Sigmoid colon (tissue), 7 donors: Measurements from ENCODE around the gene SH2B3. TPM values are rescaled to one million over a fixed set of nuclear protein-coding genes. Genes with fewer than 3 reads are reported as not detected.
A peak's percentile ranks its signal among the peaks of the same experiment; 100 is the strongest.

Experiments used
- DNase-seq: peaks from one replicate; pipeline ENCODE4 v3.0.0-alpha.2; 2019
- H3K27ac ChIP-seq, 4 donors: fragments of 200-600 bp; sonication (generic); one replicate each; pipeline ENCODE4 v1.5.1; 2016 to 2019; ENCODE audit warnings: mild to moderate bottlenecking in 1 of 4
- H3K27me3 ChIP-seq, 3 donors: fragments of 200-600 bp; sonication (generic); one replicate each; pipeline ENCODE4 v1.5.1; 2019; ENCODE audit warnings: mild to moderate bottlenecking in 1 of 3
- H3K36me3 ChIP-seq, 4 donors: fragments of 200-600 bp; sonication (generic); one replicate each; pipeline ENCODE4 v1.5.1; 2016 to 2019
- H3K4me1 ChIP-seq, 4 donors: fragments of 200-600 bp; sonication (generic); one replicate each; pipeline ENCODE4 v1.5.1; 2017 to 2019
- H3K4me3 ChIP-seq, 4 donors: fragments of 200-600 bp; sonication (generic); one replicate each; pipeline ENCODE4 v1.5.1; 2017 to 2019; ENCODE audit warnings: mild to moderate bottlenecking in 2 of 4, moderate library complexity in 1 of 4
- H3K9me3 ChIP-seq, 4 donors: fragments of 200-600 bp in 3 of 4; sonication (generic) in 3 of 4; one replicate each; pipeline versions ENCODE4 v1.5.1 to v1.6.1; 2013 to 2019
- CTCF ChIP-seq, 4 experiments: fragments of 450-650 bp in 3 of 4; fragments of 200-600 bp in 1 of 4; IDR thresholded peaks; one replicate each; pipeline ENCODE4 v1.5.1; 2016 to 2019; ENCODE audit warnings: antibody characterized with exemption in 4 of 4, mild to moderate bottlenecking in 3 of 4, moderate library complexity in 2 of 4
- EP300 ChIP-seq, 4 donors: sonication (generic); formaldehyde crosslinking; IDR thresholded peaks; one replicate each; pipeline ENCODE4 v1.6.1; 2017; ENCODE audit warnings: antibody characterized with exemption in 4 of 4
- POLR2A ChIP-seq, 2 donors: fragments of 450-650 bp; IDR thresholded peaks; one replicate each; pipeline ENCODE4 v1.6.1; 2016; ENCODE audit warnings: antibody characterized with exemption in 2 of 2, mild to moderate bottlenecking in 2 of 2, moderate library complexity in 2 of 2
- POLR2AphosphoS5 ChIP-seq, 4 donors: sonication (generic); formaldehyde crosslinking; IDR thresholded peaks; one replicate each; pipeline ENCODE4 v1.6.1; 2017; ENCODE audit warnings: antibody characterized with exemption in 4 of 4
- WGBS, 2 donors: extraction: QIAGEN DNeasy Blood & Tissue Kit; methylation state at CpG; one replicate each; pipeline ENCODE4 v1.1.7; 2013; 5-methylcytosine and 5-hydroxymethylcytosine counted together
- intact Hi-C: fragments of 100-400 bp; cut with DNase I; formaldehyde crosslinking; loops from one replicate; pipeline ENCODE4 v1.15.1; 2023
- polyA plus RNA-seq, 3 donors: library from polyadenylated mRNA; stranded (reverse); fragments of 200-250 nt; gene quantifications; one replicate each; pipeline ENCODE4 v1.2.3, GENCODE V29; 2013
- total RNA-seq, 4 donors: library from RNA; depleted of rRNA; stranded (reverse); fragments of >200 nt; gene quantifications; one replicate each; pipeline ENCODE4 v1.1.0, GENCODE V29; 2016
- donor health status: healthy with polysubstance abuse.
- donor health status: Bipolar disorder and iron deficiency.
- donor health status: healthy.

Gene SH2B3
- total and polyA plus RNA-seq, 7 donors = 10.4 to 32.5 (median 14.1) TPM

- intact Hi-C loops = no loop called here
- no peak for DNase-seq
- Histone ChIP-seq H3K36me3 (no peaks in the 10 kb centered on the region), H3K4me3 (no peak overlapping the region), H3K27ac (peak overlapping the region in 1 of 4 donors; percentile 24), H3K27me3 (no peaks in the 10 kb centered on the region), H3K9me3 (no peaks in the 10 kb centered on the region), H3K4me1 (peaks cover 0 to 69% (median 32%) of the 10 kb centered on the region in 4 donors)
- 92 to 93% methylated on average over 7 of the region's 7 CpGs for WGBS, 2 donors
- TF ChIP-seq POLR2AphosphoS5 (IDR thresholded peaks at IDR 0.05) = no peak
- TF ChIP-seq EP300 (IDR thresholded peaks at IDR 0.05) = no peak
- no peak for TF ChIP-seq CTCF (IDR thresholded peaks at IDR 0.05)
- TF ChIP-seq POLR2A (IDR thresholded peaks at IDR 0.05) = no peak
Measured at GRCh38 chr12:111427417-111428074, 21.8 kb downstream of the SH2B3 start.

- intact Hi-C loops = no loop called here
- Histone ChIP-seq H3K27ac (peak overlapping the region in 3 of 4 donors; percentile 24 to 57 (median 25)), H3K36me3 (no peaks in the 10 kb centered on the region), H3K4me3 (no peak overlapping the region), H3K9me3 (no peaks in the 10 kb centered on the region), H3K4me1 (peaks cover 0 to 74% (median 35%) of the 10 kb centered on the region in 4 donors), H3K27me3 (no peaks in the 10 kb centered on the region)
- 77 to 78% methylated on average over 9 of the region's 9 CpGs for WGBS, 2 donors
- TF ChIP-seq POLR2AphosphoS5 (IDR thresholded peaks at IDR 0.05) = no peak
- no peak for TF ChIP-seq EP300 (IDR thresholded peaks at IDR 0.05)
- no peak for TF ChIP-seq CTCF (IDR thresholded peaks at IDR 0.05)
- no peak for TF ChIP-seq POLR2A (IDR thresholded peaks at IDR 0.05)
- DNase-seq = no peak
Measured at GRCh38 chr12:111428081-111428727, 22.5 kb downstream of the SH2B3 start.

- TF ChIP-seq CTCF (IDR thresholded peaks at IDR 0.05) (no peak), POLR2AphosphoS5 (IDR thresholded peaks at IDR 0.05) (no peak), POLR2A (IDR thresholded peaks at IDR 0.05) (no peak), EP300 (IDR thresholded peaks at IDR 0.05) (no peak)
- no peak overlapping the region for H3K4me3 ChIP-seq
- peak overlapping the region; percentile 25 to 57 (median 46) for H3K27ac ChIP-seq
- H3K4me1 ChIP-seq = peaks cover 0 to 78% (median 37%) of the 10 kb centered on the region in 4 donors
- intact Hi-C loops = no loop called here
- no peaks in the 10 kb centered on the region for H3K36me3 ChIP-seq
- no peaks in the 10 kb centered on the region for H3K9me3 ChIP-seq
- no peak for DNase-seq
- WGBS, 2 donors = 15 to 28% methylated on average over 19 to 20 of the region's 21 CpGs
- no peaks in the 10 kb centered on the region for H3K27me3 ChIP-seq
Measured at GRCh38 chr12:111428728-111429175, 23.0 kb downstream of the SH2B3 start.

GRCh38 chr12:111429828-111430432 is 24.2 kb downstream of the SH2B3 start:
- DNase-seq = no peak
- TF ChIP-seq CTCF (IDR thresholded peaks at IDR 0.05) = no peak
- TF ChIP-seq EP300 (IDR thresholded peaks at IDR 0.05) = no peak
- no peak for TF ChIP-seq POLR2AphosphoS5 (IDR thresholded peaks at IDR 0.05)
- no peak for TF ChIP-seq POLR2A (IDR thresholded peaks at IDR 0.05)
- Histone ChIP-seq H3K27ac (peak overlapping the region; percentile 37 to 57 (median 52)), H3K4me1 (peaks cover 0 to 79% (median 46%) of the 10 kb centered on the region in 4 donors), H3K27me3 (no peaks in the 10 kb centered on the region), H3K9me3 (no peaks in the 10 kb centered on the region), H3K36me3 (no peaks in the 10 kb centered on the region), H3K4me3 (no peak overlapping the region)
- WGBS, 2 donors = 43 to 65% methylated on average over 21 of the region's 21 CpGs
- intact Hi-C loops = no loop called here
